IPS-20b (cell line): ENCODE results near the gene EDC3.

Source experiments
- H3K27ac ChIP-seq: one replicate; pipeline ENCODE4 v1.5.1; 2013; ENCODE audit warnings: low read length
- H3K27me3 ChIP-seq: 2 replicates; pipeline ENCODE4 v1.6.1; 2013; ENCODE audit warnings: mild to moderate bottlenecking, low read length, inconsistent platforms; ENCODE audit not compliant: insufficient read depth
- H3K36me3 ChIP-seq: 2 replicates; pipeline ENCODE4 v1.6.1; 2013; ENCODE audit warnings: low read depth, mild to moderate bottlenecking, inconsistent platforms, low read length, moderate library complexity; ENCODE audit not compliant: insufficient read depth
- H3K4me1 ChIP-seq: 2 replicates; pipeline ENCODE4 v1.6.1; 2013; ENCODE audit warnings: mild to moderate bottlenecking, control low read depth, inconsistent platforms, low read length, moderate library complexity; ENCODE audit not compliant: insufficient read depth
- H3K4me3 ChIP-seq: 2 replicates; pipeline ENCODE4 v1.5.1; 2013; ENCODE audit warnings: mild to moderate bottlenecking, low read length, inconsistent platforms
- H3K9ac ChIP-seq: 2 replicates; pipeline ENCODE4 v1.6.1; 2013; ENCODE audit warnings: low read depth, mild to moderate bottlenecking, inconsistent platforms, low read length, moderate library complexity
- H3K9me3 ChIP-seq: 2 replicates; pipeline ENCODE4 v1.6.1; 2013; ENCODE audit warnings: mild to moderate bottlenecking, low read depth, low read length, inconsistent platforms; ENCODE audit not compliant: insufficient read depth

The EDC3 gene

GRCh38 chr15:74643665-74644204, 52.1 kb downstream of the EDC3 start:
- H3K27me3 ChIP-seq, result no peaks in the 10 kb centered on the region
- peak overlapping the region; percentile 50 for H3K9ac ChIP-seq
- no peak overlapping the region for H3K4me3 ChIP-seq
- H3K36me3 ChIP-seq, result peaks cover 21% of the 10 kb centered on the region
- no peaks in the 10 kb centered on the region for H3K9me3 ChIP-seq
- peaks cover 15% of the 10 kb centered on the region for H3K4me1 ChIP-seq
- peak overlapping the region; percentile 15 for H3K27ac ChIP-seq

DNA sequence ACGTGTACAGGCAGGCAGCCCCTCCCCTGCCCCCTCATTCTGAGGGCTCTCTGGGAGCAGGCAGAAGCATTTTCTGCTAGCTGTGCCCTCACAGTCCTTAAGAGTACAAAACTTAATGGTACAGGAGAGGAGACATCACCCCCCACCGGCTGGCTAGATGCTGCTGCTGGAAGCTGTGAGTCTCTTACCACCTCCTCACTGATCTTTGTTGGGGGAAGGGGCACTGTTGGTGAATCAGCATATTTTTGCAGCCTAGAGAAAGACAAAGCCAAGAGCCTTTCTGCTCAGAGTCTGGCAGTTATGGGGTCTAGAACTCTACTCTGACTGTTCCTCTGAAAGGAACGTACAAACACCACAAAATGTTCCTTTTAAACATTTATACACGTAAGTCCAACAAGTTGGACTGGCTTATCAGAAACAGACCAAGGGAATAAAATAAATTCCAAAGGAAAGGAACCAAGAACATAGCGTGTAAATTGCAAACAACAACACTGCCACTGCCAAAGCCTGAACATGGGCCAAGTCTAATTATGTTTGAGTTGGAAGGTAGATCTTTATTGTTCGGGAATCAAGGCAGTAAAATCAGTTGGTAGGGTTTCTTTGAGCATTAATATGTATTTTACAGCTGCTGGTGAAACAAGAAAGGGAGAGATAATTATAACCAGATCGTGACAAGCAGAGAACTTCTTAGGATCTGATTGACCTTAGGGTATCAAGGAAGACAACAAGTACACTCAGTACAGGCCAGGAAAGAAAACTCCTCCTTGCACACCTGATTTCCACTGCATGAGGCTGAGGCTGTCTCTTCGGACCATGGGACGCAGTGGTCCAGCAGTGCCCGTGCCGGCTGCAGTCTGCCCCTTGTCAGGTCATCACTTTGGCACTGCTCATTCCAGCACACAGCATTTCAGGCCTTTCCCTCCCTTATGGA, 52.8 kb downstream of the EDC3 start:
- H3K4me1 ChIP-seq, result peaks cover 15% of the 10 kb centered on the region
- H3K9me3 ChIP-seq, result no peaks in the 10 kb centered on the region
- peak overlapping the region; percentile 50 for H3K9ac ChIP-seq
- H3K36me3 ChIP-seq, result peaks cover 21% of the 10 kb centered on the region
- H3K4me3 ChIP-seq, result peak overlapping the region; percentile 6; the same call in 1 of the 2 replicates
- H3K27ac ChIP-seq, result peak overlapping the region; percentile 15
- H3K27me3 ChIP-seq, result no peaks in the 10 kb centered on the region

DNA sequence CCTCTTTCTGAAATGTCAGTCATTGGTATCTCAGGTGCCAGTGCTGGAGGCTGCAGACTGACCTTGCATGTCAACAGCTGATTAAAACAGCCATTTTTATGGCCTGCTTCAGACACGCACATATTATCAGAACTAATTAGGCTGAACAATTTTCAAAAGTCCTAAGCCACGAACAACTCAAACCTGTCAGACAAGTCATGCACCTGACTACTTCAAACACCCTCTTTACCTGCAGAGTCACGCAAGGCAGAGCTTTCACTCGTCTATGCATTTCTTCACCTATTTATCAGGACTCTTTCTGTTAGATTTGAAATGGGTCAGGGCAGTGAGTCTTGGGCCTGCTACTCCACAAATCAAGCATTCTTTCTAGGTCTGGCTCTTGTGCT, 53.5 kb downstream of the EDC3 start:
- no peaks in the 10 kb centered on the region for H3K9me3 ChIP-seq
- no peaks in the 10 kb centered on the region for H3K27me3 ChIP-seq
- no peak overlapping the region for H3K27ac ChIP-seq
- peak overlapping the region; percentile 50 for H3K9ac ChIP-seq
- peaks cover 26% of the 10 kb centered on the region for H3K36me3 ChIP-seq
- peak overlapping the region; percentile 6; the same call in 1 of the 2 replicates for H3K4me3 ChIP-seq
- H3K4me1 ChIP-seq, result peaks cover 15% of the 10 kb centered on the region

DNA sequence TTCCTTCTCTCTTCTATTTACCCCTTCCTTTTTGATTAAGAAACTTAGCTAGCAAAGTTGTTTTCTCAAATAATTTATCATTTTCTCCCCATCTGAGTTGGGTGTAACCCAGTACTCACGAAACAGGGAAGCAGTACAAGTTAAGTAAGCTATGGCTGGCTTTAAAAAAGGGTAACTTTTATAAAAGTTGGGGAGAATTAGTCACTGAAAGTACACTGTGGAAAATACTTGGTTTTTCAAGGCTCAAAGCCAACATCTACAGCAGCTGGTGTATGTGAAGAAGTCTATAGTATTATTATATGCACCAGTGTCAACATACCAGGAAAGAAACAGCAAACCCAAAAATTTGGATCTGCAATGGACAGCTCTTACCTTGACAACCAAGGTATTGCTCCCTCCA, 54.7 kb downstream of the EDC3 start:
- no peaks in the 10 kb centered on the region for H3K27me3 ChIP-seq
- H3K9ac ChIP-seq, result no peak overlapping the region
- no peak overlapping the region for H3K4me3 ChIP-seq
- peaks cover 15% of the 10 kb centered on the region for H3K4me1 ChIP-seq
- no peaks in the 10 kb centered on the region for H3K9me3 ChIP-seq
- no peak overlapping the region for H3K27ac ChIP-seq
- peaks cover 38% of the 10 kb centered on the region for H3K36me3 ChIP-seq

- no peaks in the 10 kb centered on the region for H3K27me3 ChIP-seq
- no peaks in the 10 kb centered on the region for H3K9me3 ChIP-seq
- no peak overlapping the region for H3K27ac ChIP-seq
- peaks cover 71% of the 10 kb centered on the region for H3K36me3 ChIP-seq
- H3K4me1 ChIP-seq, result no peaks in the 10 kb centered on the region
- no peak overlapping the region for H3K4me3 ChIP-seq
- H3K9ac ChIP-seq, result no peak overlapping the region
Observed at GRCh38 chr15:74636984-74637383, 58.8 kb downstream of the EDC3 start.

- H3K36me3 ChIP-seq, result peaks cover 83% of the 10 kb centered on the region
- no peaks in the 10 kb centered on the region for H3K27me3 ChIP-seq
- no peak overlapping the region for H3K9ac ChIP-seq
- H3K4me3 ChIP-seq, result no peak overlapping the region
- no peaks in the 10 kb centered on the region for H3K9me3 ChIP-seq
- no peaks in the 10 kb centered on the region for H3K4me1 ChIP-seq
- H3K27ac ChIP-seq, result no peak overlapping the region
Observed at GRCh38 chr15:74635228-74635627, 60.6 kb downstream of the EDC3 start.

GRCh38 chr15:74633781-74634180, 62.0 kb downstream of the EDC3 start:
- Histone ChIP-seq H3K9ac (no peak overlapping the region), H3K36me3 (peaks cover 82% of the 10 kb centered on the region), H3K27ac (no peak overlapping the region), H3K9me3 (no peaks in the 10 kb centered on the region), H3K27me3 (no peaks in the 10 kb centered on the region), H3K4me3 (no peak overlapping the region), H3K4me1 (no peaks in the 10 kb centered on the region)

DNA sequence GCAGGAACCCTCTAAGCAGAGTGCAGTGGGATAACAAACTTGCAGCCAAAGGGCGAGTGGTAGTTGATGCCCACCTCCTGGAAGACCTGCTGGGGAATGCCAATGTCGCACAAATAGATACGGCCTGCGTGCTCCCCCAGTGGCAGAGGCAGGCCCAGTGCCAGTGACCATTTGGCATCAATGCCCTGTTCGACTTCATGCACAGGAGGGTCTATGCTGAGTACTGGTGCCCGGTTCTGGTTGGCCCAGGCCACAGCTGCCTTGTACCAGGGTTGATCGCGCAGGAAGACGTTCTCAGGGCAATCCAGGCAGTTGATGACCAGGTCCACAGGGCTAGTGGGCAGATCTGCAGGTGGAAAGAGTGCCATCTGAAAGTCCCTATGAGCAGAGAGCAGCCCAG, 63.2 kb downstream of the EDC3 start:
- no peaks in the 10 kb centered on the region for H3K27me3 ChIP-seq
- H3K27ac ChIP-seq, result no peak overlapping the region
- H3K9me3 ChIP-seq, result no peaks in the 10 kb centered on the region
- H3K4me1 ChIP-seq, result no peaks in the 10 kb centered on the region
- H3K36me3 ChIP-seq, result peaks cover 92% of the 10 kb centered on the region
- H3K9ac ChIP-seq, result no peak overlapping the region
- H3K4me3 ChIP-seq, result no peak overlapping the region

DNA sequence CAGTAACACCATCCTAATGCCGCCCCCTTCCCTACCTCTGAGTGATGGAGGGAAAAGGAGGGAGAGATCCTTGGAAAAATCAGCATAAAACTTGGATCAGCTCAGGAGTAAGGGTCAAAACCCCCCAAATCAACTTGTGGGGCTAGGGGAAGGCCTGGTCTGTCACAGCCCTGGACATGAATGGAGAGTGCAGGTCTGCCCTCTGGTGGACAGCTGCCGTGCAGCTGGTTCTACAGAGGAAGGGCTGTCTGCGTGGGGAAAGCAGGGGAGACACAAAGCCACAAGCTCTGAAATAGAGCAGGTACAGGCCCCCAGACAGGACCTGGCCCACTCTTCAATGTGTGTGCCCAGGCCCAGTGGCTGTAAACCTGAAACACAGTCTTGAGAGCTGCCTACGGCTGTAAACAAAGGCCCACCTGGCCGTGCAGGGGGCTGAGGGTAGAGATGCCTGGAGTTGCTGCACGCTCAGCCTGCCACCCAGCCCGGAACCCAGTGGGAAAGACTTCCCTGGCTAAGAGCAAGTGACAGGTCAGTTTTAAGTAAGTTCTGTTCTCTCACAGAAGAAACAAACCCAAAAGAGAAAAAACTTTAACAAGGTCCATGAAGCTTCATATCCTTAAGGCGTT, 63.8 kb downstream of the EDC3 start:
- Histone ChIP-seq H3K4me1 (no peaks in the 10 kb centered on the region), H3K36me3 (peaks cover 92% of the 10 kb centered on the region), H3K9ac (no peak overlapping the region), H3K4me3 (no peak overlapping the region), H3K27me3 (no peaks in the 10 kb centered on the region), H3K9me3 (no peaks in the 10 kb centered on the region), H3K27ac (no peak overlapping the region)

GRCh38 chr15:74631408-74631807, 64.4 kb downstream of the EDC3 start:
- Histone ChIP-seq H3K27ac (no peak overlapping the region), H3K27me3 (no peaks in the 10 kb centered on the region), H3K9ac (no peak overlapping the region; the same call in 1 of the 2 replicates), H3K9me3 (no peaks in the 10 kb centered on the region), H3K36me3 (peaks cover 92% of the 10 kb centered on the region), H3K4me3 (no peak overlapping the region), H3K4me1 (no peaks in the 10 kb centered on the region)

DNA sequence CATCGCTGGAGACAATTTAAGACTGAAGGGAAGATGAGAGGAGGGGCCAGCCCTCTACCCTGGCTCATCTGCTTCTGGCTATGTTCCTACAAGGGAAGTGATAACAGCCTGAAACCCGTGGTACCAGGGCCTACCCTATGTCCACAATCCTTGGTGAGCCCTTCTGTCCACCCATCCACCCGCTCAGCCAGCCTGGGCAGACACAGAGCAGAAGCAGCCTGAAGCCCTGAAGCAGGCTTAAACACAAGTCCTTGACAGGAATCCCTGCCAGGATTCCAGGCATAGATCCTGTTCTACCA, 64.8 kb downstream of the EDC3 start:
- Histone ChIP-seq H3K4me1 (no peaks in the 10 kb centered on the region), H3K27ac (no peak overlapping the region), H3K9me3 (no peaks in the 10 kb centered on the region), H3K27me3 (no peaks in the 10 kb centered on the region), H3K4me3 (no peak overlapping the region), H3K36me3 (peaks cover 92% of the 10 kb centered on the region), H3K9ac (no peak overlapping the region; the same call in 1 of the 2 replicates)
